HL-60/S4 treated with phorbol 12-myristate 13-acetate at 8.2 ng/mL for 4 days and 3 days (cell line): ENCODE measurements around the gene DDX39B.
"Not testable (repeated sequence)": the region's sequence is repeated elsewhere in the genome, so short reads cannot be mapped to it uniquely, and the experiment has no call there.

ENCODE experiments used
- in situ Hi-C: fragments of 300-500 bp; cut with MboI; formaldehyde crosslinking; loops from 2 replicates; pipeline ENCODE4 v1.15.0; 2022; ENCODE audit warnings: low sequenced_read_pairs

Gene DDX39B

GRCh38 chr6:31487674-31488073 is 54.1 kb downstream of the DDX39B start:
- in situ Hi-C loops = not testable (repeated sequence)

GRCh38 chr6:31486065-31486837 is 55.6 kb downstream of the DDX39B start:
- in situ Hi-C loops = not testable (repeated sequence)

- in situ Hi-C loops = no loop called here
Measured at GRCh38 chr6:31485055-31485454, 56.7 kb downstream of the DDX39B start.

- in situ Hi-C loops = no loop called here
Measured at GRCh38 chr6:31483392-31483791, 58.4 kb downstream of the DDX39B start.

- in situ Hi-C loops = no loop called here
Measured at GRCh38 chr6:31480574-31480973, 61.2 kb downstream of the DDX39B start.
